ENCODE results near the gene CFAP90.

Gene CFAP90

DNA sequence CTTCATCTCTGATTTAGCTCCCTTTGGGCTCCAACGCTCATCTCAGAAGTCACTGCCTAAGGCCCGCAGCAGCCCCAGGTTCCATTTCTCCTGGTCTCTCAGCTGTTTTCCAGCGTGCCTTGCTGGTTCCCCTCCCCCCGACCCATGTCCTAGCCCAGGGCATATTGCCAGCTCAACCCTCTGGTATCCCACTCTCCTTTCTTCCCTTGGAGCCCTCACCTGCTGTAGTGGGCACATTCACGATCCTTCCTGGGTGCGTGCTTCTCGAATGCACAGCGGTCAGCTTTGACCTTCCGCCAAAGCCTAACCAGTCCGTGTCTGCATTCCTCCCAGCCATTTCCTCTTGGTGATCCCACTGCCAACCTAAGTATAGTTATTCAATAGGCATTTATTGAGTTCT is 36.1 kb downstream of the CFAP90 start:
- TF ChIP-seq, protein P1, sequence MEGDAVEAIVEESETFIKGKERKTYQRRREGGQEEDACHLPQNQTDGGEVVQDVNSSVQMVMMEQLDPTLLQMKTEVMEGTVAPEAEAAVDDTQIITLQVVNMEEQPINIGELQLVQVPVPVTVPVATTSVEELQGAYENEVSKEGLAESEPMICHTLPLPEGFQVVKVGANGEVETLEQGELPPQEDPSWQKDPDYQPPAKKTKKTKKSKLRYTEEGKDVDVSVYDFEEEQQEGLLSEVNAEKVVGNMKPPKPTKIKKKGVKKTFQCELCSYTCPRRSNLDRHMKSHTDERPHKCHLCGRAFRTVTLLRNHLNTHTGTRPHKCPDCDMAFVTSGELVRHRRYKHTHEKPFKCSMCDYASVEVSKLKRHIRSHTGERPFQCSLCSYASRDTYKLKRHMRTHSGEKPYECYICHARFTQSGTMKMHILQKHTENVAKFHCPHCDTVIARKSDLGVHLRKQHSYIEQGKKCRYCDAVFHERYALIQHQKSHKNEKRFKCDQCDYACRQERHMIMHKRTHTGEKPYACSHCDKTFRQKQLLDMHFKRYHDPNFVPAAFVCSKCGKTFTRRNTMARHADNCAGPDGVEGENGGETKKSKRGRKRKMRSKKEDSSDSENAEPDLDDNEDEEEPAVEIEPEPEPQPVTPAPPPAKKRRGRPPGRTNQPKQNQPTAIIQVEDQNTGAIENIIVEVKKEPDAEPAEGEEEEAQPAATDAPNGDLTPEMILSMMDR (IDR thresholded peaks at IDR 0.05; ENCODE audit: insufficient read depth, missing control alignments), result no peak
- FAIRE-seq (no peak), DNase-seq (ENCODE audit: insufficient read length, low spot score) (no peak)

DNA sequence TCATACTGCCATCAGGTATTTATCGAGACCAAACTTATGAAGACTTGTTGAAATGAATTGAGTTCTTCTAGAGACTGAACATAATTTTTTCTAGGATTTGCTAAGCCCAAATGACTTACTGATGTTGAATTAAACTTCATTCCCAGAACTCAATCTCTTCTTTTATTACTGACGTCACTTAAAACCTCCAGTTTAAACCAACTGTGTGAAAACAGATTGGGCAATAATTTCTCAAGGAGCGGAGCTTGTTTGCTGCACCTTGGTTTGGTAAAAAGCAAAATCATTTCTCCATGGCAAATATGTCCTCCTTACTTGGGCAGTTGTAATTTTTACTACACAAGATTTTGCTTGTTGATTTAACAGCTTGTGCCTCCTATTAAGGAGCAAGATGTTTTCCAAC is 37.4 kb downstream of the CFAP90 start:
- TF ChIP-seq, protein P1 (IDR thresholded peaks at IDR 0.05; ENCODE audit: insufficient read depth, missing control alignments), result no peak
- FAIRE-seq (no peak), DNase-seq (ENCODE audit: insufficient read length, low spot score) (no peak)

DNA sequence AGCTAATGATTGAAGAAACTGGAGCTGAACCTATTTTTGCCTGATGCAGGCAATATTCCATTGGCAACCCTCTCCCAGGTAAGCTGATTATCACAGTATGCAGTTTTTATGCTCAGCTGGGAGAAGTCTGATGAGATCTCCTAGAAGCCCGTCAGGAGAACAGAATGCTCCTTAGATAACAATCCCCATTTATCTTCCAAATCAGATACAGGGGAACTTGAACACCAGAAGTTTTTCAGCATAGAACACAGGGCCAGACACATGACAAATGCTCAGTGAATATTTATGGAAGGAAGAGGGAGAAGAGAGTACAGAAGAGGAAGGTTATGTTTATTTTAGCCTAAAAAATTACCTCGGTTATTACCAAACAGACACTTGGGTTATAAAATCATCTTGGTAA is 37.9 kb downstream of the CFAP90 start:
- FAIRE-seq (no peak), DNase-seq (ENCODE audit: insufficient read length, low spot score) (no peak)
- TF ChIP-seq, protein P1 (IDR thresholded peaks at IDR 0.05; ENCODE audit: insufficient read depth, missing control alignments), result no peak

GRCh38 chr5:7811715-7812114 is 39.2 kb downstream of the CFAP90 start:
- FAIRE-seq (no peak), DNase-seq (ENCODE audit: insufficient read length, low spot score) (no peak)
- TF ChIP-seq, protein P1 (IDR thresholded peaks at IDR 0.05; ENCODE audit: insufficient read depth, missing control alignments), result no peak

GRCh38 chr5:7808998-7809397 is 41.9 kb downstream of the CFAP90 start:
- DNase-seq (ENCODE audit: insufficient read length, low spot score) (no peak), FAIRE-seq (no peak)
- TF ChIP-seq, protein P1 (IDR thresholded peaks at IDR 0.05; ENCODE audit: insufficient read depth, missing control alignments), result no peak

- TF ChIP-seq, protein P1 (IDR thresholded peaks at IDR 0.05; ENCODE audit: insufficient read depth, missing control alignments), result no peak
- DNase-seq (ENCODE audit: insufficient read length, low spot score) (no peak), FAIRE-seq (no peak)
These were observed 45.6 kb downstream of the CFAP90 start for GRCh38 chr5:7805379-7805778.

GRCh38 chr5:7803937-7804336 is 47.0 kb downstream of the CFAP90 start:
- DNase-seq (ENCODE audit: insufficient read length, low spot score), result no peak
- TF ChIP-seq, protein P1 (IDR thresholded peaks at IDR 0.05; ENCODE audit: insufficient read depth, missing control alignments), result no peak

More at GRCh38 chr5:7803937-7804336, 47.0 kb downstream of the CFAP90 start:
- no peak for FAIRE-seq
